Activated CD8-positive, alpha-beta memory T cell treated with anti-CD3 and anti-CD28 coated beads for 24 hours (primary cell): ENCODE results near the gene NUDT14.
A peak's percentile ranks its signal among the peaks of the same experiment; 100 is the strongest.

Source experiments
- DNase-seq: peaks from one replicate; pipeline ENCODE4 v3.0.0-alpha.2; 2020

The NUDT14 gene

DNA sequence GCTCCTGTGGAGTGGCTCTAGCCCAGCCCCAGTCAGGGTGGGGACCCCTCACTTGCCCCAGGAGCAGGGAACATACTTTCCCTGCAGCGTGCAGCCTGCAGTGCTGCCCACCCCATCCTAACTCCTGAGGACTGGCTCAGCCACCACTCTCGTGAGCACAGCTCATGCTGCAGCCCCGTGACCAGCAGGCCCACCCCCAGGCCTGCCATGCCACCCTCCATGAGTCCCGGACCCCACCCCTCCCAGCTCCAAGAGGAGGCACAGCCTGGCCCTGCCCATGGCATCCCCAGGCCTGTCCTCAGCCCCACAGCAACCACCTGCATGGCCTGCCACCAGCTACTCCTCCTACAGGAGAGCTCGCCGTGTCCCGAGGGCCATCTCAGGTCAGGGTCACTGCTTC, 8.6 kb downstream of the NUDT14 start:
- DNase-seq = no peak

DNA sequence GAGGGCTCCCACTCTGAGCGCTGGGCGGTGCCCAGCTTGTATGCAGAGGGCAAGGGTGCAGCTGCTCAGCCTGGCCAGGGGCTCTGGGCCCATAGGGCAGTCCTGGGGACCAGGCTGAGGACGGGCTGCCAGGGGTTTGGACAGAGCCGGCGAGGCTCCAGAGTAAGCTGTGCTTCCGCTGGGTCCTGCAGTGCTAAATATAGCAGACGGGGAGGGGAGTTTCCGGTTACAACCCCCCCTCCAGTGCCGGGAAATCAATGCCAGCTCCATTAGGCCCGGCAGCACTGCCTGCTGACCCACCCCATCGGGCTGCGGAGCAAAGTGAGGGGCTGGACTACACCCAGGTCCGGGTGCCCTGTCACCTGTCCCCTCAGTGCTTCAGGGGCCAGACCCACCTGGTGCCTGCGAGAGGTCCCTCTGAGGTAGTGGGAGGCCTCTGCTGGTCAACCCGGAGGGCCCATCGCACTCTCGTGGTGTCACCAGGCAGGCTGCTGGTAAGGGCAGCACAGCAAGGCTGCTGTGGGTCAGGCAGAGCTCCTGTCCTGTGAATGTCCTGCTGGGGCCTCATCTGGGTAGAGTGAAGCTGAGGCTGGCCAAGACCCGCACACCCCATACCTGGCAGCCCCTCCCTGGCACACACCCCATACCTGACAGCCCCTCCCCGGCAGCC, 10.0 kb downstream of the NUDT14 start:
- no peak for DNase-seq

DNA sequence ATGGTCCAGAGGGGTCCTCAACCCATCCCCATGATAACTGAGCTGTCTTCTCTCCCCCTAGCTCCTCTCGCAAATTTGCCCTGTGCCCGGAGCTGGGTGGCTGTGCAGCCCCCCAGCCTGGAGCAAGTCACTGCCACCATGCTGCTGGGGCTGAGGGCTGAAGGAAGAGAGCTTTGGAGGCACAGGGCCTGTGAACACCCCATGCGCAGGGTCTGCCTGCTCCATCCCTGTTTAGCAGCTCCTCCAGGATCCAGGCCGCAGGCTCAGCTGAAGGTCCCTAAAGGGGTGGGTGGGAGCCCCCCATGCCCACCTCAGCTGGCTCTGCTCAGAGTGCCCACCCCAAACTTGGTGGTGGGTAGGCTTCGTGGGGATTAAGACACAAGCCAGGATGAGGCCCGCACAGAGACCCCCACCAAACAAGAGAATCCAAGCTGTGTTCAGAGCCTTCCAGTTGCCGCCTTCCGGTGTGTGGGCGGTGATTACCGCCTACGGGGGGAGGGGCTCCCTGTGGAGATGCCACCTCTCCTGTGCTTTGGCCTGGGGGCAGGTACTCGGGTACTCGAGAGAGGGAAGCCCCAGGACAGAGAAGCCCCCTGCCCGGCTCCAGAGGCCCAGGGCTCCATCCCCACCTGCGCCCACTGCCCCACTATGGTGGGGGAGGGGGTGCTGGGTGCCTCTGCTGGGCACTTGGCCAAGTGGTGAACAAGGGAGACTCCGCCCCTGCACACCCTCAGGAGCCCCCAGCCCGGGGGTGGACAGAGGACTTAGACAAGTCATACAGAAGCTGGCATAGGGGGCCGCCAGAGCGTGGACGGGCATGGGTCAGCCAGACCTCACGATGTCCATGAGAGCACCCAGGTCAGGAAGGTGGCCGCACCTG, 11.1 kb downstream of the NUDT14 start:
- no peak for DNase-seq

DNA sequence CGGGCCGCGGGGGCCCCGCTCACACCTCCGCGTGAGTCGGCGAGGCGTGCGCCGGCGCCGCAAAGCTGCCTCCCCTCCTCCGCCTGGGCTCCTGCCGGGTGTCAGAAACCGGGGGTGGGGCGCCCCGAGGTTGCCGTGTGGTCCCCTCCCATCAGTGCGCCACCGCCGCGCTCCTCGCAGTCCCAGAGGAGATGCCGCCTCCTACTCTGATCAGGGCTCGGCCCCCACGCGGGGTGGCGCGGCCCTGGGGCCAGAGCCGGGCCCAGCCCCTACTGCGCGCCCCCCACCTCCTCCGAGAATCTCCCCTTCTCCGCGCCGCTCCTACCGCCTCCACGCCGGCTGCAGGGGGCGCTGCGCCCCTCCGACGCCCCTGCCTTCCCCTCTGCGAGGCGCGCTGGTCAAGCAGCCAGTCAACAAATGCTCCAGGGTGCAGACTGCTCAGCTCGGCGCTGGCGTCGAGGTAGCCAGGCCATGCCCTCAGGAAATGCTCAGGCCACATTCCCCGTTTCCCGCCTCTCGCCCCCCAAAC, 12.1 kb downstream of the NUDT14 start:
- peak; percentile 76 for DNase-seq

DNA sequence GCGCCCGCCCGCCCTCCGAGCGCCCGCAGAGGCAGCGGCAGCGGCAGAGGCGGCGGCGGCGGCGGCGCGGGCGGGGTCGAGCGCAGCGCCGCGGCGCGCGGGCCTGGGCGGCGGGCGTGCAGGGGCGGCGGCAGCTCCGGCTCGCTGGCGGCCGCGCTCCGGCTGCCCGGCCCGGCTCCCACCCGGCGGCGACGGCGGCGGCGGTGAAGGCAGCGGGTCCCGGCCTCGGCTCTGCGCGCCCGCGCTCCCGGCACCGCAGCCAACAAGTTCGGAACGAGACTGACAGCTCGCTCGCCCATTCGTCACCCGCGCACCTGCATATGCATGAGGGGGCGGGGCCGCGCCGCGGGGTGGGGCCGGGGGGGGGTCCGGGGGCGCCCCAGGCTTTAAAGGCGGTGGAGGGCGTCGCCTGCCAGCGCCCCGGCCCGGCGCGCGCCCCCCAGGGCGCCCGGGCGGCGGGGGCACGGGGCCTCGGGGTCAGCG, 12.6 kb downstream of the NUDT14 start, which contains the start of gene JAG2:
Gene JAG2, minus strand, starts transcription at position 281 of the 483 bp plus-strand sequence. CDS start 356 bp downstream, outside the sequence.
- peak; percentile 79 for DNase-seq

DNA sequence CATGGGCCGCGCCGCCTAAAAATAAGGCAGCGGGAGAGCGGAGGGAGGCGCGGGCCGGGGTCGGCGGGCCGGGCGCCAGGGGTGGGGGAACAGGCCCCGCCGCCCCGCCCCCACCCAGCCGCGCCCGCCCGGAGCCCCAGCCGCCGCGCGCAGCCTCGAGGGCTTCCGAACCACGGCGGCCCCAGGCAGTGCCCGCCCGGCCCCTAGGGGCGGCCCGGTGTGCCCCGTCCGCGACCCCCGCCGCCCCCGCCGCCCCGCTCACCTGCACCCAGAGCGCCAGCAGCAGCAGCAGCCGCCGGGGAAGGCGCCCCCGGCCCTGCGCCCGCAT, 13.1 kb downstream of the NUDT14 start:
- no peak for DNase-seq

DNA sequence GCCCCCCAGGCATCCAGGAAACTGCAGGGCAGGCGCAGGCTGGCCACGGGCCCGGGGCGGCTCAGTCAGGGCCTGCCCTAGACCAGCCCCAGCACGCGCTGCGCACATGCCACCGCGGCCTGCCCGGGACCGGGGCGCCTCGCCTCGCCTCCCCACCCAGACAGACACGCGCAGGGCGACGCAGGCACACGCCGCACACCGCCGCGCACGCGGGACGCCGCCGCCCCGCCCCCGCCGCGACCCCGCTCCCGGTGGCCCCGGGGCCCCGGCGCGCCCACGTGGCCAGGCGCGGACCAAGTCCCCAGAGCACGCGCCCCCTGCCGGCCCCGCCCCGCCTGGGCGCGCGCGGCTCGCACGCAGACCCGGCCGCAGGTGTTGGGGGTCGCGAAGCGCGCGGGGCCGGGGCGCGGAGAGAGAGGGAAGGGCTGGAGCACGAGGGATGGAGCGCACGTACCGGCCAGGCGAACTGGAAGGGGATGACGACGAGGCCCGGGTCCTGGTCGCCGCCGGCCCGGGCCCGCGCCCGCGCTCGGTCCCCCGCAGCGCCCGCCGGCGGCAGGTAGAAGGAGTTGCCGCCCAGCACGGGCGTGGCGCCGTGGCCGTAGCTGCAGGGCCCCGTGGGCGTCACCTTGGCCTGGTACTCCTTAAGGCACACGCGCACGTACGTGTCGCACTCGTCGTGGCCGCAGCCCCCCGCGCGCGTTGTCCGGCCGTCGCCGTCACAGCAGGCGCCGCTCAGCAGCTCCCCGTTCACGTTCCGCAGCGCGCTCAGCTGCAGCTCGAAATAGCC, 13.6 kb downstream of the NUDT14 start:
- DNase-seq = no peak

DNA sequence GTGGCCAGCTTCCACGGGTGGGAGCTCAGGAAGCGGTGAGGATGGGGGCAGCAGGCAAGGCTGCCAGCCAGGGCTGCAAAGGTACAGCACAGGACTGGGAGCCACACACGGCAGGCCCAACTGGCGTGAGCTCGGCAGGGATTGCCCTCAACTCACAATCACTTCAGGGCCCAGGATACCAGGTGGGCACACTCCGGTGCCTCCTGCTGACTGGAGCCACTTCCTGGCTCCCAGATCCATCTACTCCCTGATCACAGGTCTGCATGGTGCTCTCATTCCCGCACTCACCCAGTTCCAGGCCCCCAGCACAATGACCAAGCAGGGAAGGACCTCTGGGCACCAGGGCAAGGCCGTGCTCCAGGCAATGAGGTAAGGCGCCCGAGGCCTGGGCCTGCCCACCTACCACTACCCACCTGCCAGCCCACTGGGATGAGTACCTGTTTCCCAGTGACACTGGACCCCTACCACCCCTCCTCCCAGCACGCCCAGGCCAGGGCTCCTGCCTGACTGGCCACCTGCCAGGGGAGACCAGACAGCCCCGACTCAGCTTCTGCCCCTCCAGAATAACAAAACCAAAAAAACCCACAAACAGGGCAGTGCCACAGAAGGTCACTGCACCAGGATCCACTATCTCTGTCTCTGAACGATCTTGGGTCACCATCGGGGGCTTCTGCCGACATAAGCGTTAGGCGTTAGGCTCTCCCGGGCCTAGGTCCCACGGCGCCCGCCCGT, 14.4 kb downstream of the NUDT14 start:
- DNase-seq = no peak

DNA sequence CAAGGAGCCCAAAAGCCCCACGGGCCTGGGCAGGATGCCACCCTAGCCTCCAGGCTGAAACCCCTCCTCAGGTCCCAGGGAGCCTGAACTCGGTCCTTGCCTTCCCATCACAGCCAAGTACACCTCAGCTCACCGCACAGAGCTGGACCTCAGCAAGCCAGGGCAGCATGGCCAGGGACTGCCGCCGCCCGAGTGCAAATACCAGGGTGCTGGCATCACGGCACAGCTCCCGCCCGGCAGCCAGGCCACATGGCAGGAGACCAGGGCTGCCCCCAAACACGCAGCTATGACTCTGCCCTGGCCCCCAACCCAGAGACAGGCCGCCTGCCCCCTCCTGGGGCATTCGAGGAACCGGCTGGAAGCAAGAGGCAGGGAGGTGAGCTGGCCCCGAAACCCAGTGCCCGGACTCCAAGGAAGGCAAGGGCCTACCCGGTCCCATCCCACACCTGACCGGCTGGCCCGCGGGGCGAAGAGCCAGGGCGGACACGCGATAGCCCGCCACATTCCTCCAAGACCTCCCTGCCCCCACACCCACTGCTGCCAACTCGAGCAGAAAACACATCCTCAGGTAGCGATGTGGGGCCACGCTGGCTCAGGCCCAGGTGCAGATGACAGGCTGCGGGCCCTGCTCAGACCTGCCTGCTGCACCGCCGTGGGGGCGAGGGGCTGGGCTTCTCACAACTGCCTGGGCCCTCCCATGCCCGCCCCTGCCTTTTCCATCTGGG, 15.2 kb downstream of the NUDT14 start:
- DNase-seq = no peak

DNA sequence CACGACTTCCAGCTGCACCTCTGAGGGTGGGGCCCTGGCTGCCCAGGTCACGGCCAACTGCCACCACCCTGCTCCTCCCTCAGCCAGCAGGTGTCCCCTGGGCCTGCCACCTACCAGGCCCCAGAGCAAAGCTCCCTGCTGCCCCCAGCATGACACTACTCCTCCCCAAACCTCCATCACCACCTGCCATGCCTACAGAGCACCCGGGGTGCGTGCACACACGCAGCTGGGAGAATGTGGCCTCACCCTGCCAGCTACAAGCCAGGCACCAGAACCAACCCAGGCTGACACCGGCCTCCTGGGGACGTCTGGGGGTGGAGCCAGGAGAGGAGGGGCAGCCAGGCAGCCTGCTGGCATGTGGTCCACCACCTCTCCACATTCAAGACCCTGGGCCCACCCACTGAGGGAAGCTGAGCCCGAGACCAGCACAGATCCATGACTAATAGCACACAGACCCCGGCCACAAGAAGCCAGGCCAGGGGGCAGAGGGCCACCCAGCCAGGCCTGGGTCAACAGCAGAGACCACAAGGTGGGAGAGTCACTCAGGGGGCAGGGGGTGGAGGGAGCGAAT, 15.9 kb downstream of the NUDT14 start:
- DNase-seq = no peak

DNA sequence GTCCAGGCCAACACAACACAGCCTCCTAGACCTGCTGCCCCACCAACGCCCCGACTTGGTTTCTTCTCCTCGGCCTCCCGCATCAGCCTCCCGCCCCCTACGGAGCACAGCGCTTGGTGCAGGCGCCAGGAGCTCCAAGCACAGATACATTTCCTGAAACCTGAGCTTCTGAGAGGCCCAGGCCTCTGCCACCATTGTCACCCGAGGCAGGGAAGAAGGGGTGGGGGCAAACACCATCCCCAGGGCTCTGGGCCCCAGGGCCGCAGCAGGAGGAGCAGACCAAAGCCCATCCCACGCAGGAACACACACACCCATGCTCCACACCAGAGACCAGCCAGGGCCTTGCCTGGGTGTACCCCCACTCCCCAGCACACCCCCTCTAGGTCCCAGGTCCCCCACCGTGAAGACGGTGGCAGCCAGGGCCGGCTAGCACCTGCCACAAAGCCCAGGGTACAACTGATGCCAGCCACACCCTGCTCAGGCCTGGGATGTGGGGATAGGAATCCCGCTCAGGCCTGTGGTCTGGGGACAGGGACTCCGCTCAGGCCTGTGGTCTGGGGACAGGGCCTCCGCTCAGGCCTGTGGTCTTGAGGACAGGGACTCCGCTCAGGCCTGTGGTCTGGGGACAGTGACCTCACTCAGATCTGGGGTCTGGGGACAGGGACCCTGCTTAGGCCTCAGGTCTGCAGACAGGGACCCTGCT, 17.9 kb downstream of the NUDT14 start:
- no peak for DNase-seq

DNA sequence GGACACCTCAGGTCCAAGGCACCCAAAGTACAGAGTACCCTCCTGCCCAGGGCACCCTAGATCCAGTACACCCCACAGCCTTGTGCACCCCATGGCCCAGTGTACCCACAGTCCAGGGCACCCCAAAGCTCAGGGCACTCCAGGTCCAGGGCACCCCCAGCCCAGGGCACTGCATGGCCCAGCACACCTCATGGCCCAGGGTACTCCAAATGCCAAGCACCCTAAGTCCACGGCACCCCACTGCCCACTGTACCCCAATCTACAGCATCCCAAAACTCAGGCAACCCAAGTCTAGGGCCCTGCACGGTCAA, 18.5 kb downstream of the NUDT14 start:
- DNase-seq = no peak

DNA sequence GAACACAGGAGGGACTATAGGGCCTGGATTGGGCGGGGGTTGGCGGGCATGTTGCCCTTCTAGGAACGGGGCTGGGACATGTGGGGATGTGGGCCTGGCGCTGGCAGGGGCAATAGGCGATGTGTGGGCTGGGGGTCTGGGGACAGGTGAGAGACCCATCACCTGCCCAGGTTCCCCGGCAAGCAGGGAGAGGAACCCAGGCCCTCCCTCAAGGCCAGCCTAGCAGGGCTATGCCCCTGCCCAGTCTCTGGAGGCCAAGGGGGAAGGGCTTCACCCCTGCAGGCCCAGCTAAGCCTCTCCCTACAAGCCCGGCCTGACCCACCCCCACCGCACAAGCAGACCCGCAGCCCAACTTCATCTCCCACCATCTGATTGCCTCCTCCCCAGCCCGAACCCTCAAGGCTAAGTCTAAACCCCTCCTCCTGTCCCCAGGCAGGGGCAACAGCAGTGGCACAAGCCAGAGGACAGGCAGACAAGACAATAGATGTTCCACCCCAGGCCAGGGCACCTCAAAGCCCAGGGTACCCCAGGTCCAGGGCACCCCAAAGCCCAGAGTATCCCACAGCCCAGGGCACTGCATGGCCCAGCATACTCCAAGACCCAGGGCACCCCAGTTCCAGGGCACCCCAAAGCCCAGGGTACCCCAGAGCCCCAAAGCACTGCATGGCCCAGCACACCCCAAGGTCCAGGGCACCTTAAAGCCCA, 19.0 kb downstream of the NUDT14 start:
- no peak for DNase-seq

DNA sequence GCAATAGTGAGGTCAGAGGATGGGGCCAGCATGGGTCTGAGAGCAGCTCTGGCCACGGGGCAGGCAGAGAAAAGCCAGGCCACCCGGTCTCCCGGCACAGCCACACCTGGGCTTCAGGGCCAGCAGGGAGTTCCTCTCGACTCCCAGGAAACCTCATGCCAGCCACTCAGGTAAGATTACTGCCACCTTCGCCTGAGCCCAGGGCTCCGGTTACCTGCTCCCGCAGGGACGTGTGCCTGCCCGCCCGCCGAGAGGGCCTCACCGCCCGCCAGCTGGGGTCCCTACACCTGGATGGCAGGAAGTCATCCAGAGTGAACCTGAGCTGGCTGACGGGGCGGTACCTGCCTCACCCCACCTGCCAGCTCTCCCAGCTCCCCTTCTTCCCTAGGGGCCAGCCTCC, 19.8 kb downstream of the NUDT14 start:
- no peak for DNase-seq

DNA sequence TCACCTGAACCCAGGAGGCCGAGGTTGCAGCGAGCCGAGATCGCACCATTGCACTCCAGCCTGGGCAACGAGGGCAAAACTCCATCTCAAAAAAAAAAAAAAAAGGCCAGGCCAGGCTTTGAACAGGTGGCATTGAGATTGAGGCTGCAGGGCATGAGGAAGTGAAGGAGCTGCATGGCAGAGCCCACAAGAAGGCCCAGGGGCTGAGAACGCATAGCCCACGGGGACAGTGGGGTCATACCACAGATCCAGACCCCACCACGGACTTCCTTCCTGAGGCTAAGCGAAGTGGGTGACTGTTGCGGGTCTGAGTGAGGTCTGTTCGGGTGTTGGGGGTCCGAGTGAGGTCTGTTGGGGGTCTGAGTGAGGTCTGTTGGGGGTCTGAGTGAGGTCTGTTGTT, 20.3 kb downstream of the NUDT14 start:
- no peak for DNase-seq

DNA sequence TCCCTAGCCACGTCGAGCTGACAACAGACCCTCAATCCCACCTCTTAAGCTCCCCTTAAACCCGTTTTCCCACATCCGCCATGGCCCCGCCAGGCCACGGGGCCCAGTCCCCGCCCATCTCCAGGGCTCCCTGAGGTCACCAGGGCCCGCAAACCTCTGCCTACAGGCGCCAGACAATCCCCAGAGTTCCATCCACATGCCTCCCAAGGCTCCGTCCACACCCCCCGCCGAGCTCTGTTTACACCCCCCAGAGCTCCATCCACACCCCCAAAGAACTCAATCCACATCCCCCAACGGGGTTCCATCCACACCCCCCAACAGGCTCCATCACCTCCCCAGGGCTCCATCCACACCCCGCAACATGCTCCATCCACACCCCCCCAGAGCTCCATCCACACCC, 21.8 kb downstream of the NUDT14 start:
- no peak for DNase-seq

DNA sequence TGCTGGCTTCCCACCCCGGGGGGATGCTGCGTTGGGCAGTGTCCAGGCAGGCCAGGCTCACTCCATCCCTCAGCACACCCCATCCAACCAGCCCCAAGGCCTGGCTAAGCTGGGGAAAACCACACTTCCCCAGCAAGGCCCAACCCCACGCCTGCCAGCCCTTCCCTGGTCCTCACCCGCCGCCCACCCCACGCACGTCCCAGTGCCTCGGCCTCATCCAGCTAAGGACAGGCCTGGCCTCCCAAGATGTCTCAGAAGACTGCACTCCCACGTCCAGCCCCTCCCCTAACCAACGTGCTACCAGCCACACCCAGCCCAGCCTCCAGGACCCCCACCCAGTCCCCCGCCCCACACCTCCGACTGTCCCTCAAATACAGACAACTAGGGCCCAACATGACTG, 22.3 kb downstream of the NUDT14 start:
- no peak for DNase-seq

DNA sequence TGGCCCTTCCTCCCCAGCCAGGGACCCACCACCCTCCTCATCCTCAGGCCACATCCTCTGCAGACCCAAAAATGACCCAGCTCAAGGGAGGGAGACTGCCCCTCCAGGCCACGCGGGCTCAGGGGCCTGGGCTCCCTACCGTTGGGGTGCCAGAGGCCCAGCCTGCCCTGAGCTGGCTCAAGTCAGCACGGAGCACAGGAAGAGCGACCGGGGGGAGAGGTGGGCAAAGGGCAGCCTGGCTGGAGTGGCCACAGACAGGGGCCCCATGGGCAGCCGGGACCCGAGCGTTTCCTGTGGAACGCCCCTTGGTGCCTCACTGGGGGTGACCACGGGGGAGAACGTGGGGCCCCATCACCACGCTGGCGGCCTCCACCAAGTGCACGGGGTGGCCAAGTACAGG, 23.2 kb downstream of the NUDT14 start:
- DNase-seq = no peak

DNA sequence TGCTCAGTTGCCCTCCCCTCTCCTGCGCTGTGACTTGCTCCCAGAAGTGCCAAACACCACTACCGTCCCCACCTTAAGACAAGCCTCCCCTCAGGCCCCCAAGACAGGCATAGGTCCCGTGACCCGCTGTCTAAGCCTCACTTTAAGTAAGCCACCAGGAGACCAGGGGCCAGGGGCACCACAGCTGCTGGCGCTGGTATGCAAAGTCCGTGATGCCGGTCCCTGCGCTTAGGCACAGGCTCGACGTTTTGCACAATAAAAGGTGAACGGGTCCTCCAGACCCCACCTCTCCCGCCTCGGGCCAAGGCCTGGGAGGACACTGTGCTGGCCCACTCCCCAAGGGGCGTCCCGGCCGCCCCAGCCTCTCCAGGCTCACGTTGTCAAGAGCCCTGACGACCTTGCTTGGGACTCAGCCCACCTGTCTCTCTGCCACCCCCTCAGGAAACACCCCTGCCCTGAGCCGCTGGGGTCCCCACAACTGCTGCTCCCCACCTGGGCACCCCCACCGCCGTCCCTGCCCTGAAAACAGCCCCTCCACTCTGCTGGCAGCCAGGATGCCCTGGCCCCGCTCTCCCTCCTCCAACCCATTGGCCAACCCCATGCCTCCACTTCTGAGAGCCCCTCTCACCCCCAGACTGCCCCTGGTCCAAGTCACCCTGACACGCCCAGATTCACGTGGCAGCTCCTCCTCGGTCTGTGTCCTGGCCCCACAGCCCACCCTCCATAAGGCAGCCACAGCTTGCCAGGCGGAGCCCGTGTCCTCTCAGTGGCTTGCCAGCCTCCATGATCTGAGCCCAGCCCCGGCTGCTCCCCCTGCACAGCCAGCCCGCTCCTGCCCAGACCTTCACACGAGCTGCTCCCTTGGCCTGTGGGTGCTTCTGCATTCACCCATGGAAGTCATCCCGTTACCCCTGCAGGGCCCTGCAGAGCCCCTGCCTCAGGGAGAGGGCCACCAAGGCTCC, 24.4 kb downstream of the NUDT14 start:
- DNase-seq = no peak
